ENCODE data around the gene GTF3C4. TPM values are rescaled to one million over a fixed set of nuclear protein-coding genes. Genes with fewer than 3 reads are reported as not detected.

GTF3C4 gene
- total and polyA plus RNA-seq, 3 donors from 2014 or later, result 17.2 to 19.4 (median 18.4) TPM

DNA sequence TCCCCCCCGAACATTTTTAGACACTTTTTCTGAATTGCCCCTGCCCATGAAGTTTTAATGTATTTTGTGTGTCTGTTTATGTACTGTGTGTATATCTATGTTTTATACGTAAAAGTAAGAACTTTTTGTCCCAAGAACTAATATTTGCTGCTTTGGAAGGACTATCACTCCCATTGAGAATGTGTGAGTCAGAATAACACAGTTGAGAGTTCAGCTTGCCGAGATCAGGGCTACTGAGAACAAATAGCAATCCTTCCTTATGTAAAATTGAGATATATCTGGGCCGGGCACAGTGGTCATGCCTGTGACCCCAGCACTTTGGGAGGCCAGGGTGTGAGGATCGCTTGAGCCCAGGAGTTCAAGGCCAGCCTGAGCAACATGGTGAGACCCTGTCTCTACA lies 11.3 kb downstream of the GTF3C4 start:
- Histone ChIP-seq H3K4me1 (no peaks in the 10 kb centered on the region), H3K9me3 (no peaks in the 10 kb centered on the region), H3K4me3 (no peak overlapping the region), H3K27ac (no peak overlapping the region), H3K36me3 (ENCODE audit: low read depth, missing control alignments) (no peaks in the 10 kb centered on the region), H3K27me3 (no peaks in the 10 kb centered on the region)
- intact Hi-C loops (cut with DNase I; ENCODE audit: low total_unique reads), result no loop called here
- DNase-seq, result no peak
- WGBS, 2 donors, result 77 to 90% methylated on average over 5 of the region's 5 CpGs
- TF ChIP-seq POLR2A (IDR thresholded peaks at IDR 0.05), result no peak
- TF ChIP-seq, protein P1, sequence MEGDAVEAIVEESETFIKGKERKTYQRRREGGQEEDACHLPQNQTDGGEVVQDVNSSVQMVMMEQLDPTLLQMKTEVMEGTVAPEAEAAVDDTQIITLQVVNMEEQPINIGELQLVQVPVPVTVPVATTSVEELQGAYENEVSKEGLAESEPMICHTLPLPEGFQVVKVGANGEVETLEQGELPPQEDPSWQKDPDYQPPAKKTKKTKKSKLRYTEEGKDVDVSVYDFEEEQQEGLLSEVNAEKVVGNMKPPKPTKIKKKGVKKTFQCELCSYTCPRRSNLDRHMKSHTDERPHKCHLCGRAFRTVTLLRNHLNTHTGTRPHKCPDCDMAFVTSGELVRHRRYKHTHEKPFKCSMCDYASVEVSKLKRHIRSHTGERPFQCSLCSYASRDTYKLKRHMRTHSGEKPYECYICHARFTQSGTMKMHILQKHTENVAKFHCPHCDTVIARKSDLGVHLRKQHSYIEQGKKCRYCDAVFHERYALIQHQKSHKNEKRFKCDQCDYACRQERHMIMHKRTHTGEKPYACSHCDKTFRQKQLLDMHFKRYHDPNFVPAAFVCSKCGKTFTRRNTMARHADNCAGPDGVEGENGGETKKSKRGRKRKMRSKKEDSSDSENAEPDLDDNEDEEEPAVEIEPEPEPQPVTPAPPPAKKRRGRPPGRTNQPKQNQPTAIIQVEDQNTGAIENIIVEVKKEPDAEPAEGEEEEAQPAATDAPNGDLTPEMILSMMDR (IDR thresholded peaks at IDR 0.05), result no peak

DNA sequence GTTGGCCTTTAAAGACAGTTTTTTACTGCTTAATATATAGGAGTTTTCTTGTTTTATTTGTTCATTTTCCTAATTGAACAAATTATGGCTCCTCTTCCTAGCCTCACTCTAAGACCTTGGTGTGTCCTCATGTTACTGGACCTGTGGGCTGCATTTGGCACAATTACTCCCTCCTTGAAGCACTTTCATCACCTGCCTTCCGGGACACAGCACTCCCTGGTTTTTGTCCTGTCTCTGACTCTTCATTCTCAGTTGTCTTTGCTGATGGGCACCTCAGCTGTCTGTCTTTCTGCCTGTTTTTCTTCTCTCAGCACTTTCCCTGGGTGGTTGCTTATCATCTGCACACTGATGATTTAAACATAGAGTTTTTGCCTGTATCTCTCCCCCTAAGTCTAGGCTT lies 13.6 kb downstream of the GTF3C4 start:
- Histone ChIP-seq H3K27ac (no peak overlapping the region), H3K27me3 (no peaks in the 10 kb centered on the region), H3K4me1 (no peaks in the 10 kb centered on the region), H3K36me3 (ENCODE audit: low read depth, missing control alignments) (no peaks in the 10 kb centered on the region), H3K4me3 (no peak overlapping the region), H3K9me3 (no peaks in the 10 kb centered on the region)
- TF ChIP-seq, protein P1 (IDR thresholded peaks at IDR 0.05), result no peak
- no peak for TF ChIP-seq POLR2A (IDR thresholded peaks at IDR 0.05)
- intact Hi-C loops (cut with DNase I; ENCODE audit: low total_unique reads), result no loop called here
- DNase-seq, result no peak
- 82 to 100% methylated on average over 1 of the region's 1 CpG for WGBS, 2 donors

DNA sequence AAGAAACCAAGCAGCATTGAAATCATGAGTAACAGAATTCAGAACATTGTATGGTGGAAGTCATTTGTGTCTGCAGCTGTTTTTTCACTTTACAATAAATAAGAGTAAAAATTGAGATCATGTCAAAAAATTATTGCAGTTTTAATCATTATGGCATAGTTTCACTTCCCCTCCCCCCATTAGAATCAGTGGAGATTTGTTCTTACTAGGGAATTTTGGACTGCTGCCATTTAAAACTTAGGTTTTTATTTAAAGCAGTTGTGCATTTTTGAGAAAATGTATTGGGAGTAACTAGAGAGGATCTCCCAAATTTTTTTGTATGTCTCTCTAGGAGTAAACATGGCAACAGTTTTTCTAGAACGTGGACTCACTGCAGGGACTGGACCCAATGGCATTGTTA lies 20.4 kb downstream of the GTF3C4 start:
- Histone ChIP-seq H3K36me3 (ENCODE audit: low read depth, missing control alignments) (no peaks in the 10 kb centered on the region), H3K4me3 (no peak overlapping the region), H3K4me1 (no peaks in the 10 kb centered on the region), H3K27me3 (no peaks in the 10 kb centered on the region), H3K27ac (no peak overlapping the region), H3K9me3 (no peaks in the 10 kb centered on the region)
- intact Hi-C loops (cut with DNase I; ENCODE audit: low total_unique reads), result no loop called here
- WGBS, 2 donors, result 71 to 80% methylated on average over 1 of the region's 1 CpG
- no peak for DNase-seq
- TF ChIP-seq, protein P1 (IDR thresholded peaks at IDR 0.05), result no peak
- no peak for TF ChIP-seq POLR2A (IDR thresholded peaks at IDR 0.05)

DNA sequence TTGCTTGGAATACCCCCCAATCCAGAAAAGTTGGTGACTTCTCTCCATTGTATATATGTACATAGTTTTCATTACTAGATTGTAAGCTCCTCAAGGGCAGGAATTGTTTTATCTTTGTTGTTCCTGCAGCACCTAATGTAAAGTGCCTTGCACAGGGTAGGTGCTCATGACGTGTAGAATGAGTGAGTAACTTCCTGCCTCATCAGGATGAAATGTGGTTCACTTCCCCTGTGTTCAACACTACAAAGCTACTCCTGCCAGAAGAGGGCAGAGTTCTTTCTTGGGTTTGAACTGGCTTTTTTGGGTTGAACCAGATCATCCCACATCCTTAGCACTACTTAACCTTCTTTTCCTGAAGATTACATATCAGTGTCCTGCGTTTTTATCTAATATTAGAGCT lies 23.9 kb downstream of the GTF3C4 start:
- Histone ChIP-seq H3K36me3 (ENCODE audit: low read depth, missing control alignments) (no peaks in the 10 kb centered on the region), H3K4me3 (no peak overlapping the region), H3K4me1 (no peaks in the 10 kb centered on the region), H3K27ac (no peak overlapping the region), H3K27me3 (no peaks in the 10 kb centered on the region), H3K9me3 (no peaks in the 10 kb centered on the region)
- intact Hi-C loops (cut with DNase I; ENCODE audit: low total_unique reads), result no loop called here
- DNase-seq, result no peak
- TF ChIP-seq POLR2A (IDR thresholded peaks at IDR 0.05), result no peak
- TF ChIP-seq, protein P1 (IDR thresholded peaks at IDR 0.05), result no peak
- WGBS, 2 donors, result 44 to 63% methylated on average over 2 of the region's 2 CpGs

DNA sequence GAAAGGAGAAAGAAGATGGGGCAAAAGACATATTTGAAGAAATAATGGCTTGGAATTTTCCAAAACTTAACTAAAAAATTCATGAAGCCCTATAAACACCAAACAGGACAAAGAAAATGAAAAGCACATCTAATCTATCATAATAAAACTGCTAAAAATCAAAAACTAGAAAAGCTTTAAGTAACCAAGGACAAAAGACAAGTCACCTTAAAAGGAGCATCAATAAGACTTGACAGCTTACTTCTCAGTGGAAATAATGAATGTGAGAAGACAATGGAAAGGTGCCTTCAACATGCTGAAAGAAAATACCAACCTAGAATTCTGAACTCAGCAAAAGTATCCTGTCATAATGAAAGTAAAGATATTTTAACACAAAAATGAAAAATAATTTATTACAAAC lies 27.0 kb downstream of the GTF3C4 start:
- H3K36me3 ChIP-seq (ENCODE audit: low read depth, missing control alignments), result no peaks in the 10 kb centered on the region
- no peaks in the 10 kb centered on the region for H3K9me3 ChIP-seq
- TF ChIP-seq POLR2A (IDR thresholded peaks at IDR 0.05), result no peak
- TF ChIP-seq, protein P1 (IDR thresholded peaks at IDR 0.05), result no peak
- H3K27ac ChIP-seq, result no peak overlapping the region
- H3K27me3 ChIP-seq, result no peaks in the 10 kb centered on the region
- intact Hi-C loops (cut with DNase I; ENCODE audit: low total_unique reads), result no loop called here
- no peak for DNase-seq
- H3K4me3 ChIP-seq, result no peak overlapping the region
- H3K4me1 ChIP-seq, result no peaks in the 10 kb centered on the region

Data from testis (tissue), 3 donors.